BE2C (cell line): Measurements from ENCODE around the gene CPT1B.

ENCODE experiments used
- DNase-seq: peaks from one replicate; pipeline ENCODE4 v3.0.0-alpha.2; 2020
- H3K27me3 ChIP-seq: fragments of 250-450 bp; sonication (Bioruptor Pico); 2 replicates; pipeline ENCODE4 v1.5.1; 2020; ENCODE audit warnings: mild to moderate bottlenecking
- H3K36me3 ChIP-seq: fragments of 250-450 bp; sonication (Bioruptor Pico); 2 replicates; pipeline ENCODE4 v1.5.1; 2020; ENCODE audit warnings: mild to moderate bottlenecking
- H3K4me1 ChIP-seq: fragments of 250-450 bp; sonication (Bioruptor Pico); 2 replicates; pipeline ENCODE4 v1.5.1; 2020
- H3K4me3 ChIP-seq: 2 replicates; pipeline ENCODE4 v1.5.1; 2011; ENCODE audit warnings: low read depth, low read length
- H3K9me3 ChIP-seq: fragments of 250-450 bp; sonication (Bioruptor Pico); 2 replicates; pipeline ENCODE4 v1.5.1; 2020
- TF ChIP-seq, protein P1 (sequence below): IDR thresholded peaks from 2 replicates; pipeline ENCODE4 v1.5.1; 2012; ENCODE audit warnings: mild to moderate bottlenecking, low read depth, low read length

The CPT1B gene

DNA sequence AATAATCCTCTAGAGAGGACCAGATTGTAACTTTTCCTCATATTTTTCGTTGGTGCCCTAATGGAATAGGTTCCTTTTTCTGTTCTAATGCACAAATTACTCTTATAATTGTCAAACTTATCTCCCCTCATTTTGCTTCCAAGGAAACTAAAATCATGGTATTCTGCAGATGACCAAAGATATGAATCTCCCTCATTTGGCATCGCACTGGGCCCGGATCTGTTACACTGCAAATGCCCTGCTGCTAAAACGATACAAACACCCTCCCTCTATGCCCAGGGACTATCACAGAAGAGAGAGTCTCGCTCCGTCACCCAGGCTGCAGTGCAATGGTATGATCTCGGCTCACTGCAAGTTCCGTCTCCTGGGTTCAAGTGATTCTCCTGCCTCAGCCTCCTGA lies 24.9 kb downstream of the CPT1B start:
- Histone ChIP-seq H3K36me3 (no peaks in the 10 kb centered on the region), H3K4me3 (no peak overlapping the region), H3K27me3 (no peaks in the 10 kb centered on the region), H3K9me3 (no peaks in the 10 kb centered on the region), H3K4me1 (no peaks in the 10 kb centered on the region)
- TF ChIP-seq, protein P1, sequence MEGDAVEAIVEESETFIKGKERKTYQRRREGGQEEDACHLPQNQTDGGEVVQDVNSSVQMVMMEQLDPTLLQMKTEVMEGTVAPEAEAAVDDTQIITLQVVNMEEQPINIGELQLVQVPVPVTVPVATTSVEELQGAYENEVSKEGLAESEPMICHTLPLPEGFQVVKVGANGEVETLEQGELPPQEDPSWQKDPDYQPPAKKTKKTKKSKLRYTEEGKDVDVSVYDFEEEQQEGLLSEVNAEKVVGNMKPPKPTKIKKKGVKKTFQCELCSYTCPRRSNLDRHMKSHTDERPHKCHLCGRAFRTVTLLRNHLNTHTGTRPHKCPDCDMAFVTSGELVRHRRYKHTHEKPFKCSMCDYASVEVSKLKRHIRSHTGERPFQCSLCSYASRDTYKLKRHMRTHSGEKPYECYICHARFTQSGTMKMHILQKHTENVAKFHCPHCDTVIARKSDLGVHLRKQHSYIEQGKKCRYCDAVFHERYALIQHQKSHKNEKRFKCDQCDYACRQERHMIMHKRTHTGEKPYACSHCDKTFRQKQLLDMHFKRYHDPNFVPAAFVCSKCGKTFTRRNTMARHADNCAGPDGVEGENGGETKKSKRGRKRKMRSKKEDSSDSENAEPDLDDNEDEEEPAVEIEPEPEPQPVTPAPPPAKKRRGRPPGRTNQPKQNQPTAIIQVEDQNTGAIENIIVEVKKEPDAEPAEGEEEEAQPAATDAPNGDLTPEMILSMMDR = no peak
- DNase-seq = no peak

DNA sequence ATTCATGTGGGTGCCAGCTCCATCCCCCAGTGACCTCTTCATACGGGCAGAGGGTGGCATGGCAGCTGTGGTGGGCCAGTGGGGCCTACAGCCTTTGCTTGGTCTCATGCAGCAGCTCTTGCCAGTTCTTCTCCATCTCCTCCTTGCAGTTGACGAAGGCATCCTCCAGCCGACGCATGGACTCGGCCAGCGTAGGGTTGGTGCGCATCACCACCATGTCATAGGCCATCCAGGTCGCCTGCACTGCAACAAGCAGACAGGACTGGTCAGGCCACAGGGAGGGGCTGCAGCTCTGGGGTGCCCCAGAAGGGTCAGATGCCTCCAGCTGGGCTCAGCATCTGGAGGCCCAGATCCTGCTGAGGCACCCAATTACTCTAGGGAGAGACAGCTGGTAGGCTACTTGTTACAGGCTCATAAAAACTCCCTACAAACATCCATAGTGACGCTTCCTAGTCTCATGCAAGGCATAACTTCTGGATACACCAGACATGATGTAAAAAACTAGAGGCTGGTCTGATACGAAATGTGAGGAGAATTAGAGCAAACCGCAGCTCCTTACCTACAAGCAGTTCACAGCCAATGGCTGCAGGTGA lies 27.0 kb downstream of the CPT1B start:
- Histone ChIP-seq H3K36me3 (no peaks in the 10 kb centered on the region), H3K27me3 (no peaks in the 10 kb centered on the region), H3K4me1 (no peaks in the 10 kb centered on the region), H3K9me3 (no peaks in the 10 kb centered on the region), H3K4me3 (no peak overlapping the region)
- DNase-seq = no peak
- TF ChIP-seq, protein P1 = no peak

DNA sequence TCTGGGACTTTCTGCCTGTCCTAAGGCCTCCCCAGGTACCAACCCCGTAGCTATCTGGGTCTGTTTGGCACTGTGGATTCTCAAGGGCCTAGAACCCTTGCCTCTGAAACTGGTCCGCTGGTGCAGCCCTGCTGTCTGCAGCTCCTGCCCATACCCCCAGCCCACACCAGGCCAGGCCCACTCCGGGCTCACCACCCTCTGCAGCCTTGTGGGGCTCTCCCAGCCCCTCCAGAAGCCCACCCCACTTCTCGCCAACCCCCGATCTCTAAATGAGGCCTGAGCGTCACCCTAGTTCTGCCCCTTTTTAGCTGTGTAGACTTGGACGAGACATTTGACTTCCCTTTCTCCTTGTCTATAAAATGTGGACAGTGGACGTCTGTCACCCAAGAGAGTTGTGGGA lies 27.8 kb downstream of the CPT1B start:
- Histone ChIP-seq H3K4me1 (no peaks in the 10 kb centered on the region), H3K27me3 (no peaks in the 10 kb centered on the region), H3K36me3 (no peaks in the 10 kb centered on the region), H3K9me3 (no peaks in the 10 kb centered on the region), H3K4me3 (no peak overlapping the region)
- DNase-seq = no peak
- TF ChIP-seq, protein P1 = no peak

DNA sequence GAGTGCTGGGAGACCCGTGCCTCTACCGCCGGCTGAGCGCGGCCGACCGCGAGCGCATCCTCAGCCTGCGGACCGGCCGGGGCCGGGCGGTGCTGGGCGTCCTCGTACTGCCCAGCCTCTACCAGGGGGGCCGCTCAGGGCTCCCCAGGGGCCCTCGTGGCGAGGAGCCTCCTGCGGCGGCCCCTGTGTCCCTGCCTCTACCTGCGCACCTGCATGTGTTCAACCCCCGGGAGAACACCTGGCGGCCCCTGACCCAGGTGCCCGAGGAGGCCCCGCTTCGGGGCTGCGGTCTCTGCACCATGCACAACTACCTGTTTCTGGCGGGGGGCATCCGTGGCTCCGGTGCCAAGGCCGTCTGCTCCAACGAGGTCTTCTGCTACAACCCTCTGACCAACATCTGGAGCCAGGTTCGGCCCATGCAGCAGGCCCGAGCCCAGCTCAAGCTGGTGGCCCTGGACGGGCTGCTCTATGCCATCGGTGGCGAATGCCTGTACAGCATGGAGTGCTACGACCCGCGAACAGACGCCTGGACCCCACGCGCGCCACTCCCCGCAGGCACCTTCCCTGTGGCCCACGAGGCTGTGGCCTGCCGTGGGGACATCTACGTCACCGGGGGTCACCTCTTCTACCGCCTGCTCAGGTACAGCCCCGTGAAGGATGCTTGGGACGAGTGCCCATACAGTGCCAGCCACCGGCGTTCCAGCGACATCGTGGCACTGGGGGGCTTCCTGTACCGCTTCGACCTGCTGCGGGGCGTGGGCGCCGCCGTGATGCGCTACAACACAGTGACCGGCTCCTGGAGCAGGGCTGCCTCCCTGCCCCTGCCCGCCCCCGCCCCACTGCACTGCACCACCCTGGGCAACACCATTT lies 29.1 kb downstream of the CPT1B start:
- Histone ChIP-seq H3K9me3 (no peaks in the 10 kb centered on the region), H3K4me3 (no peak overlapping the region), H3K36me3 (no peaks in the 10 kb centered on the region), H3K4me1 (no peaks in the 10 kb centered on the region), H3K27me3 (no peaks in the 10 kb centered on the region)
- TF ChIP-seq, protein P1 = no peak
- DNase-seq = no peak

DNA sequence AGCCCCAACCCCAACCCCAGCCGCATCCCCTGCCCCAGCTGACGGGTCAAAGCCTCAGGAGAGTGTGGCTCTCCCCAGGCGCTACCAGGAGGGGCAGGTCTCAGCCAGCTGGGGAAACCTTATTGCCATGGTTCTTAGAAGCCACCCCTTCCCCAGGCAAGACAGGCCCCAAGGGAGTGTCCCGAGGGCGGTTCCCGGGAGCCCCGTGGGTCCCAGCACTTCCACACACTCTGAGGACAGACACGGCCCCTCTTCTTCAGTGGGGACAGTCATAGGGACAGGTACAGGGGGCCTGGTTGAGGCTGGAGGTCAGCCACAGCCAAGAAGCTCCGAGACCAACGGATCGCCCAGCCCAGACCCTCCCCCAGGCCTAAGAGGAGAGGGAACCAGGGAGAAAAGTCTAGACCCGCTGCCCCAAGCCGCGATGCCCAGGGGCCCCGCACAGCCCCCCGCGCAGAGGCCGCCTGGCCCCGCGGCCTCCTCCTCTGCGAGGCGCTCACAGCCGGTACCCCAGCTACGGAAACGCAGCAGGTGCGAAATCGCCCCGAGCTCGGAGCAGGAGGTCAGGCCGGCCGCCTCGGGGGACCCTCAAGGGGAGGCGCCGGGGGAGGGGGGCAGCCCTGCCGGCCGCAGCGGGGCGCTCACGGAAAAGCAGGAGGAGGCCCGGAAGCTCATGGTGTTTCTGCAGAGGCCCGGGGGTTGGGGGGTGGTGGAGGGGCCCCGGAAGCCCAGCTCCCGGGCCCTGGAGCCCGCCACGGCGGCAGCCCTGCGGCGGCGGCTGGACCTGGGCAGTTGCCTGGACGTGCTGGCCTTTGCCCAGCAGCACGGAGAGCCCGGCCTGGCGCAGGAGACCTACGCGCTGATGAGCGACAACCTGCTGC lies 29.9 kb downstream of the CPT1B start:
- Histone ChIP-seq H3K9me3 (no peaks in the 10 kb centered on the region), H3K36me3 (no peaks in the 10 kb centered on the region), H3K27me3 (no peaks in the 10 kb centered on the region), H3K4me3 (no peak overlapping the region), H3K4me1 (no peaks in the 10 kb centered on the region)
- no peak for DNase-seq
- TF ChIP-seq, protein P1 = no peak
